ENCODE data around the gene SYP.

- no peak for TF ChIP-seq CTCF (conservative IDR thresholded peaks at IDR 0.05; ENCODE audit: low read length)
- no peak for TF ChIP-seq EZH2phosphoT487 (IDR thresholded peaks at IDR 0.05; ENCODE audit: borderline replicate concordance, low read depth, low read length)
These were observed 4.0 kb upstream of the SYP start for GRCh38 chrX:49204017-49204416.

Measured in OCI-LY7 (cell line).